Liver (tissue), 3 donors: Measurements from ENCODE around the gene ADRA1B.
"Not testable (repeated sequence)": the region's sequence is repeated elsewhere in the genome, so short reads cannot be mapped to it uniquely, and the experiment has no call there.

Experiments used
- CTCF ChIP-seq: fragments of 150-350 bp; IDR thresholded peaks from 2 replicates; pipeline ENCODE4 v1.5.1; 2017; ENCODE audit warnings: improper control_type of control experiment, low read depth, low read length; ENCODE audit not compliant: missing input control
- EGR1 ChIP-seq, 2 donors: IDR thresholded peaks; 2 replicates each; pipeline ENCODE4 v1.6.1; 2016 to 2018; ENCODE audit warnings: antibody characterized with exemption in 2 of 2, low read depth in 2 of 2
- FOXA1 ChIP-seq: IDR thresholded peaks from 2 replicates; pipeline ENCODE4 v1.6.1; 2016; ENCODE audit warnings: antibody characterized with exemption
- GABPA ChIP-seq, 2 donors: IDR thresholded peaks in 1 of 2; conservative IDR thresholded peaks in 1 of 2; 2 replicates each; pipeline ENCODE4 v1.6.1; 2016; ENCODE audit warnings: antibody characterized with exemption in 2 of 2, mild to moderate bottlenecking in 1 of 2, moderate library complexity in 1 of 2
- RAD21 ChIP-seq, 2 donors: IDR thresholded peaks; 2 replicates each; pipeline ENCODE4 v1.6.1; 2016; ENCODE audit warnings: antibody characterized with exemption in 2 of 2, mild to moderate bottlenecking in 2 of 2
- TAF1 ChIP-seq: conservative IDR thresholded peaks from 2 replicates; pipeline ENCODE4 v1.6.1; 2016; ENCODE audit warnings: antibody characterized with exemption, mild to moderate bottlenecking
- donor health status: healthy.
- donor health status: healthy.

- TF ChIP-seq CTCF; RAD21 (IDR thresholded peaks at IDR 0.05); FOXA1; TAF1; GABPA (IDR thresholded peaks at IDR 0.05 in 1 of 2, conservative IDR thresholded peaks at IDR 0.05 in 1 of 2); EGR1 (IDR thresholded peaks at IDR 0.05; ENCODE audit: low read depth in 2 of 2): not testable (repeated sequence)
Measured at GRCh38 chr5:159965838-159966128, 49.5 kb downstream of the ADRA1B start.
